Fibroblast of the aortic adventitia (primary cell): Measurements from ENCODE around the gene CKMT2. TPM values are rescaled to one million over a fixed set of nuclear protein-coding genes. Genes with fewer than 3 reads are reported as not detected.

Experiments used
- DNase-seq: peaks from one replicate; pipeline ENCODE4 v3.0.0-alpha.2; 2010; ENCODE audit warnings: low read depth
- H3K4me3 ChIP-seq: 2 replicates; pipeline ENCODE4 v1.5.1; 2011; ENCODE audit warnings: low read depth, mild to moderate bottlenecking, control low read depth, low read length, moderate library complexity
- total RNA-seq: library from RNA; depleted of rRNA; stranded (reverse); fragments of >200 nt; gene quantifications from 2 replicates; pipeline ENCODE4 v1.2.3, GENCODE V29; 2012; ENCODE audit warnings: low replicate concordance
- TF ChIP-seq, protein P1 (sequence below): IDR thresholded peaks from 2 replicates; pipeline ENCODE4 v1.5.1; 2011; ENCODE audit warnings: mild to moderate bottlenecking, low read length, control low read depth, inconsistent platforms; ENCODE audit not compliant: insufficient read depth

The CKMT2 gene
- total RNA-seq, 1 donor = 1.4 TPM

DNA sequence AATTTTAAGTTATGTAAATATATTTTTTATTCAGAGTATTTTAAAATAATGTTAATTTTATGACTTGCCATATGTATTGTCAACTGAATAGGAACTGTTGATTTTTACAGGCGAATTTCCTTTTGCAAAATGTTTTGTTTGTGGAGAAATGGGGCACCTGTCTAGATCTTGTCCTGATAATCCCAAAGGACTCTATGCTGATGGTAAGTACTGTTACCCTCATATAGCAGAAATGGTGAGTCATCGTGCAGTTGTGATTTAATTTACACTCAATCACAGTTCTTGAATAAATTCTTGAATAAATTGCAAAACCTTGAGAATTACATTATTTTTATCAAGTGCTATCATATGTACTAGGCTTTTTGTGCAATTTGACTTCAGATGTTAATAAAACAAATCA, 75.7 kb downstream of the CKMT2 start:
- no peak for DNase-seq
- TF ChIP-seq, protein P1, sequence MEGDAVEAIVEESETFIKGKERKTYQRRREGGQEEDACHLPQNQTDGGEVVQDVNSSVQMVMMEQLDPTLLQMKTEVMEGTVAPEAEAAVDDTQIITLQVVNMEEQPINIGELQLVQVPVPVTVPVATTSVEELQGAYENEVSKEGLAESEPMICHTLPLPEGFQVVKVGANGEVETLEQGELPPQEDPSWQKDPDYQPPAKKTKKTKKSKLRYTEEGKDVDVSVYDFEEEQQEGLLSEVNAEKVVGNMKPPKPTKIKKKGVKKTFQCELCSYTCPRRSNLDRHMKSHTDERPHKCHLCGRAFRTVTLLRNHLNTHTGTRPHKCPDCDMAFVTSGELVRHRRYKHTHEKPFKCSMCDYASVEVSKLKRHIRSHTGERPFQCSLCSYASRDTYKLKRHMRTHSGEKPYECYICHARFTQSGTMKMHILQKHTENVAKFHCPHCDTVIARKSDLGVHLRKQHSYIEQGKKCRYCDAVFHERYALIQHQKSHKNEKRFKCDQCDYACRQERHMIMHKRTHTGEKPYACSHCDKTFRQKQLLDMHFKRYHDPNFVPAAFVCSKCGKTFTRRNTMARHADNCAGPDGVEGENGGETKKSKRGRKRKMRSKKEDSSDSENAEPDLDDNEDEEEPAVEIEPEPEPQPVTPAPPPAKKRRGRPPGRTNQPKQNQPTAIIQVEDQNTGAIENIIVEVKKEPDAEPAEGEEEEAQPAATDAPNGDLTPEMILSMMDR = no peak

DNA sequence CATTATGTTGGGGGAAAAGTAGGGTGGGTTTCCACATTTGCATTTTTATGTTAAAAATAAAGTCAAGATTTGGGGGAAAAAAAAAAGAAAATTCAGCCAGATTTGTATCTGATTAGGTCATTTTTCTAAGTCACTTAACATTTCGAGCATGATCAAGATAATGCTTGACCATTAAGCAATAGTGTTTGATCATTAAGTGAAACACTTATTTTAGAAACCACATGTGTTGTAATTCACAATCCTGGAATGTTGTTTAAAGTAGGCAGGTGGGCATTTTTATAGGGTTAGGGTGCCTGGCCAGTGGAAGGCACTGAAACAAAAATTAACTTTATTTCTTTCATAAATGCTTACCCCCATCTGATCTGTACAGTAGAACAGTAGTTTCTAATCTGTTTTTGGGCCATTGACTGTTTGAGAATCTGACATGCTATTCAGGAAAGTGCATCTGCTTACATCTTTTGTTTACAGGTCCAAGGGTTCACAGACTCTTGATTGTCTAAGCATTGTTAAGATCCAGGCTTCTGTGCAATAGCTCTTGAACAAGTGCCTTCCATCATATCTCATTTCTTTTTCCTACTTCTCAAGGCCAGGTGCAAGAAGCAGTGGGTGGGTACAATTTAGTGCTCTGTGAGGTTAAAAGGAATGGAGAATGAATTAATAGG, 77.4 kb downstream of the CKMT2 start:
- TF ChIP-seq, protein P1 = no peak
- no peak overlapping the region for H3K4me3 ChIP-seq
- no peak for DNase-seq

More for the DNA sequence above, 75.7 kb downstream of the CKMT2 start:
- H3K4me3 ChIP-seq = no peak overlapping the region

DNA sequence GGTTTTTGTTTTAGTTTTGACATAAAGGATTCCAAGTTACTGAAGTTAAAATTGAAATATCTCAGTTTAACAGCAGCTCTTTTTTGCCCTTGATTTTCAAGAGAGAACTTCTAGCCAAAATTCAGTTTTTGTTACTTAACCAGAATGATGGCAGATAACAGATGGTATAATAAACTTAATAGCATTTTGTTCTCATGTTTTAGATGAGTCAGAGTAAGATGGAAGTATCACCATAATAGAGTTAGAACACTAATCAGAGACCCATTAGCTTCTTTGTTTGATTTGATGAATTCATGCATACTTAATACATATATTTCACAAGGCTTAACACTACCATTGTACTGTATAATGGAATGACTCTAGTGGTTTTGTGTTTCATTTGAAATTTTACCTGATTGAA, 80.2 kb downstream of the CKMT2 start:
- TF ChIP-seq, protein P1 = no peak
- H3K4me3 ChIP-seq = no peak overlapping the region
- no peak for DNase-seq

DNA sequence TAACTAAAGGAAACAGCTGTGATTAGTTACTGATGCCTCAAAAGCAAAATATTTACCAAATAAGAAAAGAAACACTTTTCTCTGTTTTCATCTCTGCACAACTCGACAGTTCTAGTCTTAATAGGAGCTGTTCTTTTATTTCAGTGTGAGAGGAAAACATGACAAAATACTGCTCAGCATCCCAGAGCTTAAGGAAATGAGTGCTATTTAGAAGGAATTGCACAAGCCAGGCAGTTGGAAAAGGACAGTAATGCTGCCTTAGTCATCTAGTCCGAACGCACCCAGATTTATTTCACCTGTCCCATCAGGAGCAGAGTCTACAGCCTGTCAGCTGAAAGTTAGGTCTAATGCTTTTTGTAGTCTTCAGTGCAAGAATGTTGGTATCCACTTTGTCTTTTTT, 80.6 kb downstream of the CKMT2 start:
- H3K4me3 ChIP-seq = no peak overlapping the region
- DNase-seq = no peak
- TF ChIP-seq, protein P1 = no peak

DNA sequence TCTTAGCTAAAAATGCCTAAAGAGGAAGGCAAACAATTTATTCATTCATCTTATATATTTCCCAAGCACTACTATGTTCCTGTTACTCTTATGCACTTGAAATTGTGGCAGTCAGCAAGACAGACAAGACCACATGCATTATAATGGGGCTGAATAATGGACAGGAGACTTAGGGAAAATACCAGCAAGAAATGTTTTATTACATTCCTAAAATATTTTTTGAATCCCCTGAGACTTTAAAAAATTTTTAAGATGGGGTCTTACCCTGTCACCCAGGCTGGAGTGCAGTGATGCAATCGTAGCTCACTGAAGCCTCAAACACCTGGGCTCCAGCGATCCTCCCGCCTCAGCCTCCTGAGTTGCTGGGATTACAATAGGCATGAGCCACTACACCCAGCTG, 81.5 kb downstream of the CKMT2 start:
- TF ChIP-seq, protein P1 = no peak
- no peak for DNase-seq
- H3K4me3 ChIP-seq = no peak overlapping the region

DNA sequence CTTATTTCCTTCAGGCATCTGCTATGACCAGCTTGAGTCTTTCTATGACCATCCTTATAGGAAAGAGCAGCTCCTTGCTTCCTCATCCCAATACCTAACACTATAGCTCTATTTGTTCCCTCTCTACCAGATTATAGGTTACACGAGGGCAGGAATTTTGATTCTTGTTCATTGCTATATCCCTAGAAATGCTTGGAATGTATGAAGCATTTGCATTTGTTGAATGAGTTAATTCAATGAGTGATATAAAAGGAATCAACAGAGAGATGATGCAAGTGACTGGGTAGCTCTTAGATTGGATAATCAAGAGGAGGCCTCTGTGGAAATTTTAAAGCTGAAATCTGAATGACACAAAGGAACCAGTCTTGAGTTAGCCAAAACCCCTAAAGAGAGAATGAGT, 82.2 kb downstream of the CKMT2 start:
- H3K4me3 ChIP-seq = no peak overlapping the region
- TF ChIP-seq, protein P1 = no peak
- peak; percentile 53 for DNase-seq

DNA sequence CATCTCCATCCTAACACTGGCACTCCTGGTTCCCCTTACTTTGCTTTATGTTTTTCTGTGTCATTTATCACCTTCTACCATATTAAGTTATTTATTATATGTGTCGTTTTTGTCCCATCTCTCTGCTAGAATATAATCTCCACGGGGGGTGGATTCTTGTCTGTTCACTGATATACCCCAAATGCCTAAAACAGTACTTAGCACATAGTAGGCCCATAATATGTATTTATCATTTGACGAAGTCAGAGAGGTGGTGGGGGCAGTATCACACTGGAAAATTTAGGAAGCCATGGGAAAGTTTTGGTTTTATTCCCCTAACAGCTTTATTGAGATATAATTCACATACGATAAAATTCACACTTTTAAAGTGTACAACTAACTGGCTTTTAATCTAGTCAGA, 82.7 kb downstream of the CKMT2 start:
- H3K4me3 ChIP-seq = no peak overlapping the region
- no peak for DNase-seq
- TF ChIP-seq, protein P1 = no peak
